ENCODE data around the gene NDUFAF7.

The NDUFAF7 gene

DNA sequence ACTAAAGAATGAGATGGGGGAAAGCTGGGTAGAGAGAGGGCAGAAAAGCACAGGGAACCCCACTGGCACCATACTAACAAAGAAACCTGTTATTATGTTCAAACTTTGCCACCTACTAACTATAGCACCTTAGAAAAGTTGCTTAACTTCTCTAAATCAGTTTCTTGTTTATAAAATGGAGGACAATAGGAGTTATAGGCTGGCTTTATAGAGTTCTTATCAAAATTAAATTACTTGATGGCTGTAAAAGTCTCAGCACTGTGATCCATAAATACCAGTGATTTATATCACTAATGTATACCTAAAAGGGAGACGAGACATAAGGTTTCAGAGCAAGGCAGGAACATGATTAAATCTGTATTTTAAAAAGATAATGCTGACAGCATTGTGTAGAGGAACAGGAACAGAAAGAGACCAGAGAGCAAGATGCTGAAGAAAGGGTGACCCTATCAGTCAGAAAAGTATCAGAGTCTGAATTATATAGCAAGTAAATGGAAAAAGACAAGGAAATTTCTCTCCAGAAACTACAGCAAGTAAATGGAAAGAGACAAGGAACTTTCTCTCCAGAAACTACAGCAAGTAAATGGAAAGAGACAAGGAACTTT is 64.1 kb downstream of the NDUFAF7 start:
- no peak overlapping the region for H2BK120ac ChIP-seq (ENCODE audit: low read depth, low read length)
- H2BK15ac ChIP-seq (ENCODE audit: low read depth, poor library complexity, severe bottlenecking): no peak overlapping the region
- H2BK5ac ChIP-seq (ENCODE audit: low read depth, low read length, poor library complexity, severe bottlenecking): no peak overlapping the region
- no peak overlapping the region for H3K9ac ChIP-seq (ENCODE audit: low read length)
- H4K8ac ChIP-seq (ENCODE audit: low read length): no peak overlapping the region
- peaks cover 3 to 22% of the 10 kb centered on the region in 2 experiments for H3K36me3 ChIP-seq (ENCODE audit: control insufficient read depth in 1 of 2, insufficient read depth in 2 of 2, low read depth in 1 of 2, low read length in 2 of 2)
- H3K79me1 ChIP-seq (replicated peaks; ENCODE audit: low read length, poor library complexity, severe bottlenecking): peaks cover 18% of the 10 kb centered on the region
- H3K18ac ChIP-seq (ENCODE audit: low read depth in 1 of 2, low read length in 2 of 2): no peak overlapping the region
- no peak overlapping the region for H2AFZ ChIP-seq (ENCODE audit: low read depth, low read length)
- 88% methylated on average over 1 of the region's 1 CpG for WGBS
- no peak overlapping the region for H3K14ac ChIP-seq (ENCODE audit: low read length in 2 of 2)
- no peak for DNase-seq
- H3K4me3 ChIP-seq (ENCODE audit: insufficient read depth in 1 of 2, low read depth in 1 of 2, low read length in 2 of 2): no peak overlapping the region
- no peak overlapping the region for H3K23ac ChIP-seq (ENCODE audit: low read length in 2 of 2)
- H2AK5ac ChIP-seq (ENCODE audit: low read length, severe bottlenecking): no peak overlapping the region
- H3K4me1 ChIP-seq (ENCODE audit: control insufficient read depth, insufficient read depth, low read depth, low read length): no peaks in the 10 kb centered on the region
- H3K9me3 ChIP-seq (ENCODE audit: control insufficient read depth, low read length): no peaks in the 10 kb centered on the region
- no peak overlapping the region for H3K4me2 ChIP-seq (ENCODE audit: low read length, poor library complexity, severe bottlenecking)
- H3K4ac ChIP-seq (ENCODE audit: low read depth in 1 of 2, low read length in 2 of 2): no peak overlapping the region
- no peaks in the 10 kb centered on the region for H3K27me3 ChIP-seq (ENCODE audit: control insufficient read depth in 1 of 2, insufficient read depth in 1 of 2, low read length in 2 of 2)
- H2BK12ac ChIP-seq (ENCODE audit: low read length in 2 of 2): no peak overlapping the region
- H3K27ac ChIP-seq (ENCODE audit: low read length, poor library complexity, severe bottlenecking): no peak overlapping the region
- H4K91ac ChIP-seq (ENCODE audit: low read length): no peak overlapping the region

GRCh38 chr2:37297632-37298031 is 66.2 kb downstream of the NDUFAF7 start:
- Histone ChIP-seq H2BK120ac (ENCODE audit: low read depth, low read length) (no peak overlapping the region), H3K79me1 (replicated peaks; ENCODE audit: low read length, poor library complexity, severe bottlenecking) (peaks cover 15% of the 10 kb centered on the region), H3K9ac (ENCODE audit: low read length) (no peak overlapping the region), H3K23ac (ENCODE audit: low read length in 2 of 2) (no peak overlapping the region), H3K4ac (ENCODE audit: low read depth in 1 of 2, low read length in 2 of 2) (no peak overlapping the region), H3K4me2 (ENCODE audit: low read length, poor library complexity, severe bottlenecking) (no peak overlapping the region), H3K4me1 (ENCODE audit: control insufficient read depth, insufficient read depth, low read depth, low read length) (no peaks in the 10 kb centered on the region), H4K91ac (ENCODE audit: low read length) (no peak overlapping the region), H3K18ac (ENCODE audit: low read depth in 1 of 2, low read length in 2 of 2) (no peak overlapping the region), H2AK5ac (ENCODE audit: low read length, severe bottlenecking) (no peak overlapping the region), H3K27me3 (ENCODE audit: control insufficient read depth in 1 of 2, insufficient read depth in 1 of 2, low read length in 2 of 2) (no peaks in the 10 kb centered on the region), H3K14ac (ENCODE audit: low read length in 2 of 2) (no peak overlapping the region), H3K36me3 (ENCODE audit: control insufficient read depth in 1 of 2, insufficient read depth in 2 of 2, low read depth in 1 of 2, low read length in 2 of 2) (peaks cover under 1 to 7% of the 10 kb centered on the region in 2 experiments), H2BK5ac (ENCODE audit: low read depth, low read length, poor library complexity, severe bottlenecking) (no peak overlapping the region), H2AFZ (ENCODE audit: low read depth, low read length) (no peak overlapping the region), H4K8ac (ENCODE audit: low read length) (no peak overlapping the region), H2BK15ac (ENCODE audit: low read depth, poor library complexity, severe bottlenecking) (no peak overlapping the region), H3K4me3 (ENCODE audit: insufficient read depth in 1 of 2, low read depth in 1 of 2, low read length in 2 of 2) (no peak overlapping the region), H3K9me3 (ENCODE audit: control insufficient read depth, low read length) (no peaks in the 10 kb centered on the region), H2BK12ac (ENCODE audit: low read length in 2 of 2) (no peak overlapping the region), H3K27ac (ENCODE audit: low read length, poor library complexity, severe bottlenecking) (no peak overlapping the region)
- no peak for DNase-seq

All from mesenchymal stem cell (in vitro differentiated cells and primary cell).